Esophagus muscularis mucosa (tissue), 4 donors: Measurements from ENCODE around the gene CPSF4L. TPM values are rescaled to one million over a fixed set of nuclear protein-coding genes. Genes with fewer than 3 reads are reported as not detected.

Source experiments
- DNase-seq: peaks from one replicate; pipeline ENCODE4 v3.0.0-alpha.2; 2017; ENCODE audit errors: extremely low spot score
- H3K27ac ChIP-seq, 4 donors: fragments of 200-600 bp; sonication (generic); replicated peaks in 1 of 4; 1 replicate in 3 of 4; 2 replicates in 1 of 4; pipeline ENCODE4 v1.5.1; 2016 to 2019; ENCODE audit warnings: mild to moderate bottlenecking in 1 of 4
- H3K27me3 ChIP-seq, 4 donors: fragments of 200-600 bp; sonication (generic); one replicate each; pipeline versions ENCODE4 v1.5.1 to v1.6.0; 2016 to 2019
- H3K36me3 ChIP-seq, 4 donors: fragments of 200-600 bp; sonication (generic); one replicate each; pipeline ENCODE4 v1.5.1; 2016 to 2019
- H3K4me1 ChIP-seq, 4 donors: fragments of 200-600 bp; sonication (generic); one replicate each; pipeline ENCODE4 v1.5.1; 2016 to 2019
- H3K4me3 ChIP-seq, 4 donors: fragments of 200-600 bp; sonication (generic); 1 replicate in 2 of 4; 2 replicates in 2 of 4; pipeline ENCODE4 v1.5.1; 2016 to 2019; ENCODE audit warnings: mild to moderate bottlenecking in 4 of 4, moderate library complexity in 1 of 4
- H3K9me3 ChIP-seq, 4 donors: fragments of 200-600 bp; sonication (generic); 1 replicate in 3 of 4; 2 replicates in 1 of 4; pipeline ENCODE4 v1.5.1; 2016 to 2019
- CTCF ChIP-seq, 3 experiments: fragments of 200-600 bp in 2 of 3; fragments of 450-650 bp in 1 of 3; sonication (generic) in 2 of 3; IDR thresholded peaks; one replicate each; pipeline ENCODE4 v1.5.1; 2017 to 2019; ENCODE audit warnings: antibody characterized with exemption in 3 of 3, mild to moderate bottlenecking in 2 of 3, moderate library complexity in 1 of 3
- EP300 ChIP-seq: sonication (generic); formaldehyde crosslinking; IDR thresholded peaks from one replicate; pipeline ENCODE4 v1.6.1; 2017; ENCODE audit warnings: antibody characterized with exemption
- POLR2A ChIP-seq: fragments of 450-650 bp; IDR thresholded peaks from one replicate; pipeline ENCODE4 v1.6.1; 2017; ENCODE audit warnings: antibody characterized with exemption, moderate library complexity, mild to moderate bottlenecking, low read depth
- POLR2AphosphoS5 ChIP-seq, 2 donors: sonication (generic); formaldehyde crosslinking; IDR thresholded peaks; one replicate each; pipeline ENCODE4 v1.6.1; 2017; ENCODE audit warnings: antibody characterized with exemption in 2 of 2
- WGBS: methylation state at CpG from one replicate; pipeline ENCODE4 v1.1.5; 2018; 5-methylcytosine and 5-hydroxymethylcytosine counted together
- intact Hi-C: fragments of 100-400 bp; cut with DNase I; formaldehyde crosslinking; loops from one replicate; pipeline ENCODE4 v1.15.1; 2023
- total RNA-seq, 4 donors: library from RNA; depleted of rRNA; stranded (reverse); fragments of >200 nt; gene quantifications; one replicate each; pipeline versions ENCODE4 v1.1.0 to v1.2.1, GENCODE V29; 2016

CPSF4L gene
- total RNA-seq, 4 donors from 2014 or later, result not detected

GRCh38 chr17:73257516-73257915, 4.2 kb downstream of the CPSF4L start:
- H3K9me3 ChIP-seq, result no peaks in the 10 kb centered on the region
- WGBS, result 87% methylated on average over 3 of the region's 6 CpGs
- no peaks in the 10 kb centered on the region for H3K27me3 ChIP-seq
- no peak overlapping the region for H3K27ac ChIP-seq
- TF ChIP-seq POLR2A, result no peak
- no peak for TF ChIP-seq CTCF (IDR thresholded peaks at IDR 0.05)
- no peak for TF ChIP-seq EP300
- TF ChIP-seq POLR2AphosphoS5 (IDR thresholded peaks at IDR 0.05), result no peak
- peaks cover 5 to 28% (median 10%) of the 10 kb centered on the region in 4 donors for H3K4me1 ChIP-seq
- intact Hi-C loops, result no loop called here
- H3K36me3 ChIP-seq, result no peaks in the 10 kb centered on the region
- no peak overlapping the region for H3K4me3 ChIP-seq
- DNase-seq, result no peak

GRCh38 chr17:73256220-73256619, 5.5 kb downstream of the CPSF4L start:
- Histone ChIP-seq H3K4me1 (peaks cover 5 to 19% (median 10%) of the 10 kb centered on the region in 4 donors), H3K27ac (no peak overlapping the region), H3K36me3 (no peaks in the 10 kb centered on the region), H3K4me3 (no peak overlapping the region), H3K9me3 (no peaks in the 10 kb centered on the region), H3K27me3 (no peaks in the 10 kb centered on the region)
- no peak for DNase-seq
- intact Hi-C loops, result no loop called here
- WGBS, result 93% methylated on average over 3 of the region's 3 CpGs
- no peak for TF ChIP-seq POLR2A
- no peak for TF ChIP-seq POLR2AphosphoS5 (IDR thresholded peaks at IDR 0.05)

GRCh38 chr17:73255671-73256181, 6.0 kb downstream of the CPSF4L start:
- intact Hi-C loops, result loop anchor here (1.0 kb wide), 1 partner anchor 115 kb away; no protein-coding TSS in a partner anchor
- H3K36me3 ChIP-seq, result no peaks in the 10 kb centered on the region
- peaks cover 5 to 19% (median 10%) of the 10 kb centered on the region in 4 donors for H3K4me1 ChIP-seq
- no peak overlapping the region for H3K4me3 ChIP-seq
- 5% methylated on average over 8 of the region's 8 CpGs for WGBS
- TF ChIP-seq EP300, result no peak
- TF ChIP-seq POLR2AphosphoS5 (IDR thresholded peaks at IDR 0.05), result peak; percentile 13 to 34
- peak; percentile 95 to 98 (median 98) for TF ChIP-seq CTCF (IDR thresholded peaks at IDR 0.05)
- no peak overlapping the region for H3K27ac ChIP-seq
- H3K27me3 ChIP-seq, result no peaks in the 10 kb centered on the region
- DNase-seq, result no peak
- no peaks in the 10 kb centered on the region for H3K9me3 ChIP-seq

GRCh38 chr17:73251871-73252270, 9.8 kb downstream of the CPSF4L start:
- Histone ChIP-seq H3K36me3 (peaks cover 0 to 25% (median 15%) of the 10 kb centered on the region in 4 donors), H3K27ac (no peak overlapping the region), H3K4me3 (no peak overlapping the region), H3K27me3 (no peaks in the 10 kb centered on the region), H3K4me1 (peaks cover 0 to 12% (median 5%) of the 10 kb centered on the region in 4 donors), H3K9me3 (no peaks in the 10 kb centered on the region)
- DNase-seq, result no peak
- no peak for TF ChIP-seq POLR2A
- no peak for TF ChIP-seq EP300
- no peak for TF ChIP-seq CTCF (IDR thresholded peaks at IDR 0.05)
- TF ChIP-seq POLR2AphosphoS5 (IDR thresholded peaks at IDR 0.05), result no peak
- 84% methylated on average over 8 of the region's 8 CpGs for WGBS
- intact Hi-C loops, result no loop called here

- Histone ChIP-seq H3K27me3 (no peaks in the 10 kb centered on the region), H3K4me1 (peaks cover 0 to 8% (median 3%) of the 10 kb centered on the region in 4 donors), H3K4me3 (no peak overlapping the region), H3K27ac (no peak overlapping the region), H3K36me3 (peaks cover 0 to 33% (median 20%) of the 10 kb centered on the region in 4 donors), H3K9me3 (no peaks in the 10 kb centered on the region)
- intact Hi-C loops, result no loop called here
- no peak for DNase-seq
- 84% methylated on average over 7 of the region's 10 CpGs for WGBS
- TF ChIP-seq CTCF (IDR thresholded peaks at IDR 0.05), result no peak
- no peak for TF ChIP-seq EP300
- TF ChIP-seq POLR2A, result no peak
- no peak for TF ChIP-seq POLR2AphosphoS5 (IDR thresholded peaks at IDR 0.05)
Measured at GRCh38 chr17:73250851-73251640, 10.6 kb downstream of the CPSF4L start.
